HG03378 (cell line): ENCODE measurements around the gene OR51B6.
"Not testable (repeated sequence)": the region's sequence is repeated elsewhere in the genome, so short reads cannot be mapped to it uniquely, and the experiment has no call there.

Experiments used
- ATAC-seq: cut with Tn5 transposase; IDR thresholded peaks from one replicate; pipeline ENCODE4 v1.9.1; 2021; ENCODE audit warnings: mild to moderate bottlenecking, moderate library complexity; ENCODE audit not compliant: unreplicated experiment

OR51B6 gene, protein sequence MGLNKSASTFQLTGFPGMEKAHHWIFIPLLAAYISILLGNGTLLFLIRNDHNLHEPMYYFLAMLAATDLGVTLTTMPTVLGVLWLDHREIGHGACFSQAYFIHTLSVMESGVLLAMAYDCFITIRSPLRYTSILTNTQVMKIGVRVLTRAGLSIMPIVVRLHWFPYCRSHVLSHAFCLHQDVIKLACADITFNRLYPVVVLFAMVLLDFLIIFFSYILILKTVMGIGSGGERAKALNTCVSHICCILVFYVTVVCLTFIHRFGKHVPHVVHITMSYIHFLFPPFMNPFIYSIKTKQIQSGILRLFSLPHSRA

GRCh38 chr11:5351208-5351607, at the start of gene OR51B6:
OR51B6 (plus strand) TSS chr11:5351508; CDS start chr11:5351508, 0 bp downstream.
- ATAC-seq: no peak

GRCh38 chr11:5301846-5302245, 49.5 kb upstream of the OR51B6 start, which contains the start of gene OR51B4:
OR51B4 (minus strand) TSS chr11:5301946; CDS start chr11:5301946, 0 bp downstream.
- no peak for ATAC-seq

- ATAC-seq: no peak
Observed at GRCh38 chr11:5303626-5304025, 47.7 kb upstream of the OR51B6 start.

DNA sequence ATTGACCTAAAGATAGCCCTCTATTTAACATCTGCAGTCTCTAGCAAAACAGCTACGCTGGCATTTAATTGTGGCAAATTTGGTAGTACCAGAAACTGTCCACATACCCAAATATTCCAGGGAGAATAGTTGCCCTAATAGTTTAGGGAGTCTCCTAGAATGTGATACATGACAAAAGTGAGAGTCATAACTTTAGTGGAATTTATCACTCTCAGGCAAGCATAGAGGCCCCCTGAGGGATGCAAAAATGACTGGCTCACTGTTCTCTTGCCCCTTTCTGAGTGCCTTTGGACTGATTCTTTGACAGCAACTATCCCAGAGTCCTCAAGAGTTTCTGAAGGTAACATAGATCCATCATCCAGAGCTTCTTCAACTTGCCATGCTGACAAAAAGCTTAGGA, 47.3 kb upstream of the OR51B6 start:
- ATAC-seq: no peak

DNA sequence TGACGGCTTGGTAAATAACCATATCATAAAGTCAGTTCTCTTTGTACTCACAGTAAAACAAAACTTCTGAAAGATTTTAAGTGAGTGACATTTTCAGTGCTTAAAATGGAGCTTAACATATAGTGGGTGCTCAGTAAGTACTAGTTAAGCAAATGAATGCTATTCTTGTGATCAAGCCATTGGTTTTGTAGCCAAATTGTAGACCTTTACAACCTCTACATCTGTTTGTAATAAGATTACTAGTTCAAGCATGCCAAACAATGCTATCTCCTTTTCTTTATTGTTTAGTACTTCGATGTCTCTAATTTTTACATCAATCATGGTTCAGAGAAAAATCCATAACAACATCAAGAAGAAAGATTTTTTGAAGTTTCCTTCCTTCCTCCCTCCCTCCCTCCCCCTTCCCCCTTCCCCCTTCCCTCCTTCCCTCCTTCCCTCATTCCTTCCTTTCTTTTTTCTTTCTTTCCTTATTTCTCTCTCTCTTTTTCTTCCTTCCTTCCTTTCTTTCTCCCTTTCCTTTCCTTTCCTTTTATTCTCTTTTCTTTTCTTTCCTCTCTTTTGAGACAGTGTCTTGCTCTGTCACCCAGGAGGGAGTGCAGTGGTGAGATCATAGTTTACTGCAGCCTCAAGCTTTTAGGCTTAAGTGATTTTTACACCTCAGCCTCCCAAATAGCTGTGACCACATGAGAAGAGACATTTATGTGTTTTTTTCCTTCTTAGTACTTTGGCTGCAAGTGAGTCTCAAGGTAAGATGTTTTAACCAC, 43.9 kb upstream of the OR51B6 start:
- no peak for ATAC-seq

DNA sequence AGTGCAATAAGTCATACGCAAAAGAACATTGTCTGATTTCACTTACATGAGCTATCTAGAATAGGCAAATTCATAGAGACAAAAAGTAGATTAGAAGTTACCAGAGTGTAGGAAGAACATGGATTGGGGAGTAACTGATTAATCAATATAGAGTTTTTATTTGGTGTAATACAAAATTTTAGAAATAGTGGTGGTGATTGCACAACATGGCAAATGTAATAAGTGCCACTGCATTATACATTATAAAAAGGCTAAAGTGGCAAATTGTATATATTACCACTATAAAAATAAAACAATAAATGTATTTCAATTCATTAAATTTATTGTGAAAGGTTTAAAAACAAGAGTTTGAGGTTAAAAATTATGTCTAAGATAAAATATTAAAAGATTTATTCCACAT, 40.9 kb upstream of the OR51B6 start:
- no peak for ATAC-seq

DNA sequence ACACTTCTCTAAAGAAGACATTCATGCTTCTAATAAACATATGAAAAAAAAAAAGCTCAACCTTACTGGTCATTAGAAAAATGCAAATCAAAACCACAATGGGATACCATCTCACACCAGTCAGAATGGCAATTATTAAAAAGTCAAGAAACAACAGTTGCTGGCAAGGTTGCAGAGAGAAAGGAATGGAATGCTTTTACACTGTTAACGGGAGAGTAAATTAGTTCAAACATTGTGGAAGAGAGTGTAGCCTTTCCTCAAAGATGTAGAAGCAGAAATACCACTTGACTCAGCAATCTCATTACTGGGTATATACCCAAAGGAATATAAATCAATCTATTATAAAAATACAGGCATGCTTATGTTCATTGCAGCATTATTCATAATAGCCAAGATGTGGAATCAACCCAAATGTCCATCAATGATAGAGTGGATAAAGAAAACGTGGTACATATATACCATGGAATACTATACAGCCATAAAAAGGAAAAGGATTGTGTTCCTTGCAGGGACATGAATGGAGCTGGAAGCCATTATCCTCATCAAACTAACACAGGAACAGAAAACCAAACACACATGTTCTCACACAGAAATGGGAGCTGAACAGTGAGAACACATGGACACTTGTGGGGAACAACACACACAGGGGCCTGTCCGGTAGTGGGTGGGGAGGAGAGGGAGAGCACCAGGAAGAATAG, 37.8 kb upstream of the OR51B6 start:
- ATAC-seq: not testable (repeated sequence)

DNA sequence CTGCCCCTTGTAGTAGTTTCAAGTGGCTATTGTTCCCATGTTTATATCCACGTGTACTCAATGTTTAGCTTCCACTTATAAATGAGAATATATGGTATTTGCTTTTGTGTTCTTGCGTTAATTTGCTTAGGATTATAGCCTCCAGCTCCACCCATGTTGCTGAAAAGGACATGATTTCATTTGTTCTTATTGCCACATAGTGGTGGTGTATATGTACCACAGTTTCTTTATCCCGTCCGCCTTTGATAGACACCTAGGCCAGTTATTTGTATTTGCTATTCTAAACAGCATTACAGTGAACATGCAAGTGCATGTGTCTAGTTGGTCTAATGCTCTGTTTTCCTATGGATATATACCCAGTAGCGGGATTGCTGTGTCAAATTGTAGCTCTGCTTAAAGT, 34.0 kb upstream of the OR51B6 start:
- no peak for ATAC-seq

DNA sequence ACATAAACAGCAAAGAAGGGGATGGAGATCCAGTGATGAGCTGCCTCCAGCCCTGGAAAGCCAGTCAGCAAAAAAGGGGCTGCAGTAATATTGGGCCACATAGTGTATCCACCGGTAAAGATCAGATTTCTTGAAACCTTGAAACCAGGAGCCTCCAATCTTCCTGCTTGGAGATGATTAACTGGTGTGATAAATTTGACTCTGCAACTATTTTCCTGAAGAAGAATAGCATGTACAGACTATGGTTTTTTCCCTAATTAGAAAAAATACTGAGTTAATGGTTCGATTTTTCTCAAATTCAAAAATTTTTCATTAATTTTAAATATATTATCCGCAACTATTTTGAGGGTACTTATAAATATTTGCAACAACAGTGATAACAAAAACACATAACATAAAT, 27.1 kb upstream of the OR51B6 start, which contains the start of gene OR51B2:
OR51B2 (minus strand) TSS at position 101 of the 400 bp plus-strand sequence; CDS start at position 101, 0 bp downstream.
- ATAC-seq: no peak

- no peak for ATAC-seq
Observed at GRCh38 chr11:5335170-5335569, 16.1 kb upstream of the OR51B6 start.

DNA sequence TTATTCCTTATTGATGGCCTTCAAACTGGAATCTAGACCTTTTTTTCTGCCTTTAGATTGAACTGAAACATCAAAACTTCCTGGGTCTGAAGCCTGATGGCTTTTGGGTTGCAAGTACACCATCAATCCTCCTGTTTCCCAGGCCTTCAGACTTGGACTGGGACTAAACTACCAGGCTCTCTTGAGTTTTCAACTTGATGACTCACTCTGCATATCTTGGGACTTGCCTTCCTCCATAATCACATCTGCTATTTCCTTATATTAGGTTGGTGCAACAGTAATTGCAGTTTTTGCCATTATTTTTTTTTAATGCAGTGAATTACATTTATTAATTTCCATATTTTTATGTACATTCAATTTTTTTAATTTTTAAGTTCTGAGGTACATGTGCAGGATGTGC, 15.0 kb upstream of the OR51B6 start:
- no peak for ATAC-seq

DNA sequence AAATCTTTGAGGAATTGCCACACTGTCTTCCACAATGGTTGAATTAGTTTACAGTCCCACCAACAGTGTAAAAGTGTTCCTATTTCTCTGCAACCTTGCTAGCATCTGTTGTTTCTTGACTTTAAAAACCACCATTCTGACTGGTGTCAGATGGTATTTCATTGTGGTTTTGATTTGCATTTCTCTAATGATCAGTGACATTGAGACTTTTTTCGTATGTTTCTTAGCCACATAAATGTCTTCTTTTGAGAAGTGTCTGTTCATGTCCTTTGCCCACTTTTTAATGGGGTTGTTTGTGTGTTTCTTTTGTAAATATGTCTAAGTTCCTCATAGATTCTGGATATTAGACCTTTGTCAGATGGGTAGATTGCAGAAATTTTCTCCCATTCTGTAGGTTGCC, 14.1 kb upstream of the OR51B6 start:
- ATAC-seq: not testable (repeated sequence)

- peak; percentile 84 for ATAC-seq
Observed at GRCh38 chr11:5339771-5340322, 11.5 kb upstream of the OR51B6 start.

GRCh38 chr11:5343474-5344335, 7.6 kb upstream of the OR51B6 start, which contains the start of gene OR51B5:
OR51B5 (minus strand) TSS chr11:5343524; CDS start chr11:5343524, 0 bp downstream.
- ATAC-seq: no peak

DNA sequence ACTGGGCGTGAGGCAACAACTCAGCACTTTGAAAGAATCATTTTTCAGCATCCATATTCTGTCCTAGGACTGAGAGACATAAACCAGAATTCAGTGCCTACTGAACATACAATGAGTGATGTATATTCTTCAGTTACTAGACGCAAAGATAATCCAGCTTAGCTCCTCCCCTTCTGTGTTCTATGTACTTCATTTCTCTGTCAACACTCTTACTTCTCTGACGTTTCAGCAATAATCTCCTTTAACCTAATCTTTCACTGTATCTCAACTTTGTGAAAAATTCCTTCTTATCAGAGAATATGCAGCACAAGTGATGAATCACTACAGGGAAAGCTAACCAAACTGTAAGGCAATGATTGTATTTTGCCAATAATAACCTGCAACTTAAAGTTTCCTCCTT, 5.5 kb upstream of the OR51B6 start:
- ATAC-seq: no peak

- no peak for ATAC-seq
Observed at GRCh38 chr11:5348551-5349194, 2.6 kb upstream of the OR51B6 start.

DNA sequence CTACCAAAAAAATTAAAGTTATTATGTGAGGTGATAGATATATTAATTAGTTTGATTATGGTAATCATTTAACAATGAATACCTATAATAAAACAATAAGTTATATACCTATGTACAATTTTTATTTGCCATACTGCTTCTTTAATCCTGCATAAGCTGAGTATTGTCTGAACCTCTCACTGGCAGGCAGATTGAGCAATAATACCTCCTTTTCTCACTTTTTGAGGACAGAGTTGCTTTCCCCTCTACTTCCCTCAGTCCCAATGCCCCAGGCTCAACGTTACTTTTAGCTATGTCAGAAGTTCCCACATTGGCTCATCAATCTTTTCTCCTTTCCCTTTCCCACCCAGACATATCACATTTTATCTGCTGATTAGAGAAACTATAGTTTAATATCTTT, 1.8 kb upstream of the OR51B6 start:
- ATAC-seq: no peak

- ATAC-seq: not testable (repeated sequence)
Observed at GRCh38 chr11:5356031-5356430, 4.7 kb downstream of the OR51B6 start.

DNA sequence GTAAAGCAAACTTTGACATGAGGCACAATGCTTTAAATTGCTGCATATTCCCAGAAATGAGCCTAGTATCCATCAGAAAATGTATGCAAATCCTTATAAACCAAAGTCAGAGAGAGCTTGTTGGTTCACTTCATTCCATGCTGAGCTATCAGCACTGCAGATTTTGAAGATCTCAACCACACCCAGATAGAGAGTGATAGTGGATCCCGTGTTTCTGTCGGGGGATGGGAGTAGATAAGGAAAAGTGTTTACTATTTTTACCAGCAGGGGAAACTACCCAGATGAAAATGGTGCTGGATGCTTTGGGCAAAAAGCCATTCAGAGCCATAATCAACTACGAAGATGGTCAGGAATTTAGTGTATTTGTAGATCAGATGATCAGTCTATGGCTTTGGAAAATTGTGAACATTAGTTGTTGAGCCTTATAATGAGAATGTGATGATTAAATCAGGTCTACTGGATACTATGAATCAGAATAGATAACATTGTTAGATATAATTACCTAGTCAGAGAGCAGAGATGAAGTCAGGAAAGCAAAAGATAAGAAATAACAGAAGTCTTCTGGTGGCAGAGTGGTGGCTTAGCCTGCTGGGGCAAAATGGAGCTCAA, 10.8 kb downstream of the OR51B6 start:
- ATAC-seq: no peak
